Loucy (cell line): ENCODE measurements around the gene ULK3.

Source experiments
- CTCF ChIP-seq: fragments of 200-600 bp; sonication (generic); conservative IDR thresholded peaks from 2 replicates; pipeline ENCODE4 v1.5.1; 2014; ENCODE audit warnings: mild to moderate bottlenecking, antibody characterized with exemption, low read length
- EZH2phosphoT487 ChIP-seq: fragments of 200-600 bp; IDR thresholded peaks from 2 replicates; pipeline ENCODE4 v1.6.1; 2018; ENCODE audit warnings: antibody characterized with exemption, mild to moderate bottlenecking, moderate library complexity, borderline replicate concordance

- TF ChIP-seq CTCF (no peak), EZH2phosphoT487 (no peak)
These were observed 51.3 kb downstream of the ULK3 start for GRCh38 chr15:74791667-74792066.
